NB4 (cell line): ENCODE data around the gene PER2.

ENCODE experiments used
- CTCF ChIP-seq: IDR thresholded peaks from one replicate; pipeline ENCODE4 v1.5.1; 2012; ENCODE audit warnings: low read depth, low read length
- POLR2A ChIP-seq: IDR thresholded peaks from 2 replicates; pipeline ENCODE4 v1.6.1; 2011; ENCODE audit warnings: mild to moderate bottlenecking; ENCODE audit not compliant: insufficient read length; ENCODE audit errors: extremely low read depth

GRCh38 chr2:238267341-238267710, 21.1 kb downstream of the PER2 start:
- no peak for TF ChIP-seq POLR2A
- no peak for TF ChIP-seq CTCF
